GM21529 (cell line): Measurements from ENCODE around the gene CEACAM18.
"Not testable (repeated sequence)": the region's sequence is repeated elsewhere in the genome, so short reads cannot be mapped to it uniquely, and the experiment has no call there.

Experiments
- ATAC-seq: cut with Tn5 transposase; IDR thresholded peaks from one replicate; pipeline ENCODE4 v1.9.1; 2021; ENCODE audit not compliant: unreplicated experiment

CEACAM18 gene

DNA sequence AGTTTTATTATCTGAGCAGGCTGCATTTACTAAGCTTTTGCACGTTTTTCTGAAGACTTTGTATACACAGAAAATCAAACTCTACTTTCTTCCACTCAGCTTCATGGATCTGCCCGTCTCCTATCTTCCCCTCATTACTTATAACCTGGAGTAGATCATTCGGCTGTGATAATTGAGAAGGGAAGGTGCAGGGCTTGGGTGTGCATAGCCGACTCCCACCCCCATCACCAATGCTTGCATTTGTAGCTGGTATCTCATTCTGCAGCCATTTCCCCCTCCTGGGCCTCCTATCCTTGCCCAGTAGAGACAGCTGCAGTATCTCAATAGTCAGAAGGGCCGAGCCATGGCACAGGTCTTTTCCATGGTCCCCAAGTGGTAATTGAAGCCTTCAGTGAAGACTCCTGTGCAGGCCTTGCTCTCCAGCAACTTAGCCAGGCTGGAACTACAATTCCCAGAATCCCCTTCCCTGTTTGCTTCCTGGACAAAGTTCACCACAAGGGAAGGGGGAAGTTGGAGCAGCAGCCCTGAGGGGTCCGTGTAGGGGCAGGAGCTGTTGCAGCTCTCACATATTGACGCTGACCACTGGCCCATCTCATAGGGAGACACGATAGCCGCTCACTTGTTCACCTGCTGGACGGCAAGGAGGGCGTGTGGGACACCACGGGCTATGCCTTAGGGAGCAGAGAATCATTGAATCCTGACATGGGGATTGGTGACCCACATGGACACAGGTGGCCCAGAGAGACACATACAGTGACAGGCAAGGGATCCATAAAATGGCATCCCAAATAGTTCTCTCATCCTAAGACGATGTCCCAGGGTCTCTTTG lies 18.0 kb upstream of the CEACAM18 start:
- ATAC-seq, result no peak

DNA sequence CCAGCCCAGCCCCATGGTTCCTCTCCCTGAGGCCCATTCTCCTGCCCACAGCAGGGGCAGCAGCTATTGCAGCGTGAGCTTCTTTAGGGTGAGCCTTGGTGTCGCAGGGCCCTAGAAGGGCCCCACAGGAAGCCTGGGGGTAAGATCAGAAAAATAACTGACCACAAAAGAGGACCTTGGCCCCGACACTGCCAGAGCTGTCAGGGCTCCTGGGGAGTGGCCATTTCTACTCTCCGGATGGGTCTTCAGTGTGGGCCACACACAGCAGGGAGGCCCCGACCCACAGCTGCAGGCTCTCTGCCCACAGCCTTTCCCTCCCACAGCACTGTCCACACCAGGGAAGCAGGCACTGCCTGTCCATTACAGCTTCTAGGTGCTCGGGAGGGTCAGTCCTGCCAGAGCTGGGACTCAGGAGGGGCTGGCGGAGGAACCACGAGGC lies 16.6 kb upstream of the CEACAM18 start:
- ATAC-seq, result no peak

DNA sequence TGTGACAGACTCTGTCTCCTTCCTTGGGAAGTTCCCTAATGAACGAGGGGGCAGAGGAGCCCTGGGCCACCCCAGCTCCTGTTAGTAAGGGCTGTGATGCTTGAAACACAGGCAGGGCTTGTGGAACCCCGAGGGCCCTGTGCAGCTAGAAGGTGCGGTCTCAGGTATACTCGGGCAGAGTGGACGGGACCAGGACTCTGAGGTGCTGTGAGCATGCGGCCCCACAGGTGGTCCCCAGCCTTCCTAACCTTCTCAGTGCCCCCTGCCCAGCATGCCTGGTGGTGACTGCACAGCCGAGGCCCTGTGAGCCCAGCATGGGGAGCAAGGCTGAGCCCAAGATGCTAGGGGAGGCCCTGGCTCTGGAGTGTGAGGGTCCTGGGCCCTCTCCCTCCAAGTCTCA lies 16.1 kb upstream of the CEACAM18 start:
- no peak for ATAC-seq

DNA sequence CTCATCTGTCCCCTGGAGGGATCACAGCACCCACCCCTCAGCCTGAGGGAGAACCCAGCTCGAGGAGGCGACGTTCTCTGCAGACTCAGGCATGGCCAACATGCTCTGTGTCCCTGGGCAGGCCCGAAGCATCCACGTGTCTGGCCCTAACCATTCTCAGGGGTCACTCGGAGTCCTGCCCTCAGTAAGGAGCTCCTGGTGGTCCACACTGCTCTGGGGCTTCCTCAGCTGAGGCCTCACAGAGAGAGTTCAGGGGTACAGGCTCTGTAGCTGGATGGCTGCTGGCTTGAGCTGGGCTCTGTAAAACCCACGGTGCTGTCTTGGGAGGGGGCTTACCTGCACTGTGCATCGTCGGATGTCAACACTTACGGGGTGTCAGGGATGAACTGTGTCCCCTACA lies 15.7 kb upstream of the CEACAM18 start:
- no peak for ATAC-seq

DNA sequence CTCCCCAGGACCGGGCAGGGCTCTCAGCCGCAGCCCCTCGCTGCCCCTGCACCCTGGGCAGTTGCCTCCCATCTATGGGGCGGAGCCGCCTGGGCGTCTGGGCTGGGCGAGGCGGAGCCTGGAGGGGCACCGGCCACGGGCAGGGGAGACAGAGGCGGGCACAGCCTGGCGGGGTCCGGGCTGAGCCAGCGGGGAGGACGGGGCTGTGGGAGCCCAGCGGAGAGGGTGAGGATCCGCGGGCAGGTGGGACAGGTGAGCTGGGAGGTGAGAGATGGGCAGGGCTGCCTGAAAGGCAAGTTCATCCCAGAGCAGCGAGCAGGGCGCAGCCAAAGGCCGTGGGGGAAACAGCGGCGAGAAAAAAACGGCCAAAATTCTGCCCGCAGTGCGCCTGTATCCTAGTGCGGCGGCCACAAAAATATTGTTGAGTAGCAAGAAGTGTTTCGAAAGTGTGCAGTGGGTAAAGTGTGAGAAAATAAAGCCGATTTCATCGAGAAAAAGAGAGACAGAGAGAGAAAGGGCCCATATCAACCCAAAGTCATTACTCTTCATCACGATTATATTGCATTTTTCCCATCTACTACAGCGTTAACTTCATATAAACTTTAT lies 14.3 kb upstream of the CEACAM18 start:
- not testable (repeated sequence) for ATAC-seq

DNA sequence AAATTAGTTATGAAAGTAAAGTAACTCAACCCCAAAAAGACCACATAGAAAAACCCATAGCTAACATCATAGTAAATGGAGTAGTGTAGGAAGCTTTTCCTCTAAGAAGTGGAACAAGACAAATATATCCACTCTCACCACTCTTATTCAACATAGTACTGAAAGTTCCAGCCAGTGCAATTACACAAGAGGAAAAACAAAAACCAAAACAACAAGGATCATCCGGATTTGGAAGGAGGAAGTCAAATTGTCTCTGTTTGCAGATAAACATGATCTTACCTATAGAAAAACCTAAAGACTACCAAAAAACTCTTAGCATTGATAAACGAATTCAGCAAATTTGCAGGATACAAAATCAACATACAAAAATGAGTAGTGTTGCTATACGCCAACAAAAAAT lies 11.6 kb upstream of the CEACAM18 start:
- ATAC-seq, result no peak

DNA sequence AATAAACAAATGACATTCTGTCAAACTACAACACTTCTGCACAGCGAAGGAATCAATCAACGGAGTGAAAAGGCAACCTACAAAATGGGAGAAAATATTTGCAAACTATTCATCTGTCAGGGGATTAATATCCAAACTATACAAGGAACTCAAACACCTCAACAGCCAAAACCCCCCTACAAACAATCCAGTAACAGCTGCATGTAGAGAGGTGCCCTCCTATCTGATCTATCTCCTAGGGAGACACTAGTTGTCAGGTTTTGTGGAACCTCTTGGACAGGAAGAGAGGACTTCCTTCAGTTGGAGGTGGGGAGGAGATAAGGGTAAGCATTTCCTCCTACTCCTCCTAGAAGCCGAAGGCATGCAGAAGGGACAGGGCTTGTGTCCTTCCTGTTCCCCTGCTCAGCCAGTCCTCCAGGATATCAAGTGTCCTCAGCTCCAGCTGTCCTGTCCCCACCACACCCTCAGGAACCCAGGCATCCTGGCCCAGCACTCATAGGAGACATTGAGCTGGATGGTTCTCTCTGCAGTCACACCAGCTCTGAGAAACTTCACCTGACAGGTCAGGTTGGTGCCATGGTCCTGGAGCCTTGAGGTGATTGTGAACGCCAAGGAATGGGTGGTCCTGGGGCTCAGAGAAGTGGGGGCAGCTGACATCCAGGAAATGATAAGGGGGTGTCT lies 10.3 kb upstream of the CEACAM18 start:
- ATAC-seq, result no peak

DNA sequence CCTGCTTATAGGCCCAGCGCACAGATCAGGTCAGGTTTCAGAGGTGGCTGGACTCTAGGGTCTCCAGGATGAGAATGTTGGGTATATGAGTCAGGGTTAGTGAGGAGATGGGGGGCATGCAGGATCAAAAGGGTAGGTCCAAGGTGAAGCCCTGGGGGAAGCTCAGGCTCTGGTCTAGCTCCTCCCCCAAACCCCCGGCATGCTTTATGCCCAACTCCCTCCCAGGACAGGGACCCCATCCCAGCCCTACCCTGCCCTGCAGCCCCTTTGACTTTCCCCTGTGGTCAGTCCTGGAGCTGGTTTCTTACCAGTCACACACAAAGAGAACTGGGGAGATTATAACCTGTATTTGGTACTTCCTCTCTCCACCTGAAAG lies 9.8 kb upstream of the CEACAM18 start:
- ATAC-seq, result no peak

DNA sequence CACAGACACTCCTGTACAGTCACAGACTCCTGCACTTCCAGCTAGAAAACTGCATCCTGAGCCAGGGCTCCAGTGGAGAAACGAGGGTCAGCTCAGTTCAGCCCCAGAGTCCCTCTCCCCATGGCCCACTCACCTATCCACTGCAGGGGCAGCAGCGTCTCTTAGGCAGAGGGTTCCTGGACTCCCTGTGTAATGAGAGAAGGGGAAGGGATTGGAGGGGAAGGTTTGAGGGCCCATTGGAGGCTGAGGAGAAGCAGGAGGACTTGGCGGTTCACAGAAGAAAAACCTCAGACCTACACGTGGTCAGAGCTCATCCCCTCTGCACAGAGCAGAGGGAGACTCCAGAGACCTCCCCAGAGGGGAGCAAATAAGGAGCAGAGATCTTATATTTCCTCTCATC lies 9.2 kb upstream of the CEACAM18 start:
- no peak for ATAC-seq

DNA sequence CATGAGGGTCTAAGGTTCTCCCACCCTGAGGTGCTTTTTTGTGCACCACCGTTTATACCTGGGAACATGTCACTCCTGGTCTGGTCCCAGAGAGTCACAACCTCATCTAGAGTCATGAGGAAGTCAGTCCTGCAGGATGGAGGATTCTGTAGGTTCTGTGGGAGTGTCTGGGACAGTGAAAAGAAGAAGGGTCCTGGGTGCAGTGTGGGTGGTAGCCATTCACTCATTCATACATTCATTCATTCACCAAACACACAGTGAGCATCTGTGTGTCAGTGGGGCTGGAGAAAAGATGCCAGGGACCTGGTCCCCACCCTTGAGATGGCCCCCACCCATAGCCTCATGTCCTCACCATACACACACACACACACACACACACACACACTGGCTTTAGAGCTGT lies 8.7 kb upstream of the CEACAM18 start:
- no peak for ATAC-seq

DNA sequence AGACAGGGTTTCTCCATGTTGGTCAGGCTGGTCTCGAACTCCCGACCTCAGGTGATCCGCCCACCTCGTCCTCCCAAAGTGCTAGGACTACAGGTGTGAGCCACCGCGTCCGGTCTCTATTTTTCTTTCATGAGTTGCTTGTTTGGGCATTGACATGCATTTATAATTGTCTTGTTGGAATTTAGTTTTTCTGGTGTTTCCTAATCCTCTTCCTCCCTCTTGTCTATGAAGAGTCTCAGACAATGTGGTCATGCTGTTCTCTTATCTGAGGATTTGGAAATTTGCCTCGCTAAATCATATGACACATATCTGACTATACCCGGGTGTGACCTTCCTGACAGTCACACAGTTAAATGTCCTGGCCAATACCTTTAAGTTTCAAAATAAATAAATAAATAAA lies 7.4 kb upstream of the CEACAM18 start:
- no peak for ATAC-seq

DNA sequence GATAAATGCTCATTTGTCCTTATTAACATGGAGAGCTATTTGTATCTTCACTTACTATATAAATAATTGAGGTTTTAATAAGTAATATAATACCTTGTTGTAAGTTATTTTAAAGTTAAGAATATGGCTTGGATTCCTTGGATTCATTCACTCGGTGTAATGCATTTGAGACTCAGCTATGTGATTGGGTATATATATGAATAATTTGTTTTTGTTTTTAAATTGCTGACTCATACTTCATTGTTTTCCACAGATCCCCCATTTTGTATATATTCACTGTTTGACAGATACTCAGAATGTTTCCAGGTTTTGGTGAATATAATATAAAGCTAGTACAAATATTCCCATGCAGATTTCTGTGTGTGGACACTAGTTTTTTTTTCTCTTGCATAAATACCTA lies 6.8 kb upstream of the CEACAM18 start:
- ATAC-seq, result no peak

DNA sequence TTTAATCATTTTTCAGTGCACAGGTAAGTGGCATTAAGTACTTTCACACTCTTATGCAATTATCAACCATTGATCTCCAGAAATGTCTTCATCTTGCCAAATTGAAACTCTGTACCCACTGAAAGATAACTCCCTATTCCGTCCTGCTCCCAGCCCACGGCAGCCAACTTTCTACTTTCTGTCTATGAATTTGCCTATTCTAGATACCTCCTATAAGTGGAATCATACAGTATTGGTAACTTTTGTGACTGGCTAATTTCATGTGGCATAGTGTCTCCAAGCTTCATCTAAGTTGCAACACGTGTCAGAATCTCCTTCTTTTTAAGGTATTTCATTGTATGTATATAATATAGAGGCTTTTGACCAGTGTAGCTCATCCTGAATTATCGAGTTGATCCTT lies 5.7 kb upstream of the CEACAM18 start:
- ATAC-seq, result no peak

DNA sequence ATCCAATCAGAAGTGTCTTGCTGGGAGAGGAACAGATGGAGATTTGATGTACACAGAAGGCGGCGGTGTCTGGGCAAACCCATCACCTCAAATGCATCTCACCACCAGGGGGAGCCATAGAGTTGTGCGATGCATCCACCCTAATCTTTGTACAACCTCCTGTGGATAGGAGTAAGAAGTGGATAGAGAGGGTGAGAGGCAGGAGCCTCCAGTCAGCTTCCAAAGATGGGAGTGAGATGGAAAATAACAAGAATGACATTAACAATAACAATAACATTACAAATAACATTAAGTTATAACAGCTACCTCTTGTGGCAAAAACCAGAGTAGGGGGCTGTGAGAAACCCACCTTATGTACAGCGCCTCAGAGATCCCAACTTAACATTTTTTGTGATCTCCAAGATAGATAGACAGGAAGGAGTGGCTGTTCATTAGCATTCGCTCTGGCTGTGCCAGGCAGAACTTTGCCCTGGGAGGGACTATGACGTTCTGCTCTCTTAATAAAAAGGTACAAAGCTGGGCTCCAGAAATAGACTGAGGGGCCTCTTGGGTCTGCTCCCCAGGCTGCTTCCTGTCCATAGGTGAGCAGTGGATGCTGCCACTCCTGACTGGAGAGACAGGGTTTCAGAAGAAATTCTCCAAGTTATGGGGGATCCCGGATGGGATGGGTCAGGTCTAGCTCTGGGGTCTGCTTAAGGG lies 5.2 kb upstream of the CEACAM18 start:
- no peak for ATAC-seq

DNA sequence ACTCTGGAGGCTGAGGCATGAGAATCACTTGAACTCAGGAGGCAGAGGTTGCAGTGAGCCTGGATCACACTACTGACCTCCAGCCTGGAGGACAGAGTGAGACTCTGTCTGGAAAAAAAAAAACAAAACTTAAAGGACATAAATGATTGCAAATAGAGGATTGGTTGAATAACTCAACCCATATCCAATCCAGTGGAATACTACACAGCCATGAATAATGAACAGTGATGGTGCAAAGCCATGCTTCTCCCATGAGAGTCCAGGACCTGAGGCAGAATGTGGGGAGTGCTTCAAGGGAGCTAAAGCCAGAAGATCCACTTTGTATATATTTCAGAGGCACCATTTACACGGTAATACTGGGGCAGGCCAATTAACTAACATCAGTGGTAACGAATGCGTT lies 2.2 kb upstream of the CEACAM18 start:
- no peak for ATAC-seq

DNA sequence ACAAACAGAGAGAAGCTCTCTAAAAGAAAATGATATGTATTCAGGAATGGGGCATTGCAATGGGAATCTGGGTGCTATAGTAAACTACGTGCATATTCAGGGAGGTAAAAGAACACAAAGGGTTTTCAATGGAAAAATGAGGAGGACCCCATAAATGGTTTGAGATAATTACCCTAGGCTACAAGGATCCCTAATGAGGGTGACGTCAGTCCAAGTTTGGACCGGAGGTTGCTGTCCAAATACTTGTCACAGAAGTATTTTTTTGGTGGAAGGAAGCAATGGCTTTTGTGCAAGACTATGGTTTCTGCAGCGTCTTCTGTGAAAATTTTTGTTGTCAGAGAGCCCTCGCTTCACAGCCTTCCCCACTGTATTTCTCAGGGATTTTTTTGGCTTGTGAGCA lies 995 bp upstream of the CEACAM18 start:
- no peak for ATAC-seq

DNA sequence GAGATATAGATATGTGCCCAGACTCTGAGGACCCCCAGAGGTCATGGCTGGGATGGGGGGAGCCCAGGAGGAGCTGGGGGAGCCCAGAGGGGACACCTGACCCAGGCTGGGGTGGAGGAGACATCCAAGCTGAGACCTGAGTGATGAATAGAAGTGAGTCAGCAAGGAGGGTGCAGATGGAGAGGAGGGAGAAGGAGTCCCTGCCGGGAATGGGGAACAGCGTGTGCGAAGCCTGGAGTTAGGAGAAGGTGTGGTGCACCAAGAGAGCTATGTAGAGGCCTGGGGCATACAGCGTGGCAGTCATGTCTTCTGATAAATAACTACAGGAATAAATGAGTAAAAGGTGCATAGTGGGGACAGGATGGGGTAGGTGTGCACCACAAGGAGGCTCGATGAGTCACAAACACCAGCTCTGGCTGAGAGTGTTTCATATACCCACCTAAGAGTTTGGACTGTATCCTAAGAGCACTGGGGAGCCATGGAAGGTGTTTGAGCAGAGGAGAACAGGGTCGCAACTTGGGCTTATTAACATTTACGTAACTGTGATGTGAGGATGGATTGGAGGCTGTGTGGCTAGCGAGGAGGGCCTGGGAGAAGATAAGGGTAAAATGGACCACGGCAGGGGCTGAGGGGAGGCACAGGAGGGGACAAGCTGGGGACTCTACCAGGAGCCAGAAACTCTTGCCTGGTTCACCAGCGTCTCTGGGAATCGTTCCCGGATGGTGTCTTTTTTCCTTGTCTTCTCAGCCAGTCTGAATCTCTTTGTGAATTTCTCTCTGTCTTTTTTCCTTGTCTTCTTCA lies 1.4 kb downstream of the CEACAM18 start:
- ATAC-seq, result no peak

DNA sequence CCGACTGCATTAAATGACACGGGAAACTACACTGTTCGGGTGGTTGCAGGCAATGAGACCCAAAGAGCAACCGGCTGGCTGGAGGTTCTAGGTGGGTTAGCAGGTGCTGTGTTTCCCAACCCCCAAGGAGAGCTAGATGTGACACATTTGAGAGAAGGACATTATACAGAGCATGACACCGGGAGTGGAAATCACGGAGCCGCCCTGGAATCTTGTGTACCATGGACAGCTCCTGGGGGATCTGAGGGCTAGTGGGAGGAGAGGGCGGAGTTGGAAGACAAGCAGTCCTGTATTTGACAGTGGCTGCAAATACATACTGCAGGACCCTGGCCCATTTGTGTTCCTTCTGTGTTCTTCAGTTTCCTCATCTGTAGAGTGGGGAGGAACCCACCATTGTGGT lies 2.3 kb downstream of the CEACAM18 start:
- no peak for ATAC-seq

DNA sequence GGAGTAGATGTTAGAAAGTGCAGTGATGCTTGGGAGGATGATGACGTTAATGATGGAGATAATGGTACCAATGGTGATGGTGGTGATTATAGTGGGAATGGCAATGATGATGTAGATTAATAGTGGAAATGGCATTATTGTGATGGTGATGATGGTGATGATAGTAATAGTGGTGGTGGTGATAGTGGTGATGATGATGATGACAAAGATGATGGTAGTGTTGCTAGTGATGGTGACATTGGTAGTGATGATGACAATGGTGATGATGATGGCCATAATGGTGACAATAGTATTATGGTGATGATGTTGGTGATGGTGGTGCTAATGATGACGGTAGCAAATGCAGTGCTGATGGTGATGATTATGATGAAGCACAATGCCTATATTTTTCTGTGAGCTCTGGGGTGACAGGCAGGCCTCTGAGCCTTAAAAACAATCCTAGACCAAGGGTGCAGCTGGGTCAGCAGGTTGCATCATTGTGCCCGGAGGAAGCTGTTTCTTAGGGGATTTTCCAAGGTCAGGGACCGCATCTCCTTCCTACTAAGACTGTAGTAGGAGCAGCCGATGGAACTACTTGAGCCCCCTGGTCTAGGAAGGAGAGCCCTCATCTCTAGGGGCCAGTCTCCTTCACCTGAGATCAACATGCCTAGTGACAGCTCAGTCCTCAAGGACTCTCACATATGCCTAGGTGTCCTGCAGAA lies 7.8 kb downstream of the CEACAM18 start:
- no peak for ATAC-seq

DNA sequence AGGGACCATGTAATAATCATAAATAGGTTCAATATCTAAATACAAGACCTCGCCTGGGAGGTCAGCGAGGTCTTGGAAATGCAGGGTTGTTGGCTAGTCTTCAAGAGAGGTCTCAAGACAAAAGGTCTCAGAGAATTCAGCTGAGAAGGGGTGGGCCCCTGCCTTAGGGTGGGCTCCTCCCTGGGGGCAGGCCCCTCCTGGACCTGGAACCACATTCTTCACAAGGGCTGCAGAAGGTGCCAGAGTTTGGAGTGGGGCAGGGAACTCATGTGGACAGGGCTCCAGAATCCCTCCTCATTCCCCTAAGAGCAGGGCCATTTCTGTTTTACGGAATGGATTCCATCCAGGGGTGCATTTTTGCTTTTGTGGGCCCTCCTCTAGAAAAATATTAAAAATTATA lies 10.2 kb downstream of the CEACAM18 start:
- no peak for ATAC-seq
